GM21619 (cell line): Measurements from ENCODE around the gene TSPAN6.

ENCODE experiments used
- ATAC-seq: cut with Tn5 transposase; IDR thresholded peaks from one replicate; pipeline ENCODE4 v1.9.1; 2021; ENCODE audit not compliant: unreplicated experiment

The TSPAN6 gene

GRCh38 chrX:100648458-100649417 is 12.1 kb upstream of the TSPAN6 start:
- ATAC-seq: no peak

GRCh38 chrX:100647739-100648138 is 11.1 kb upstream of the TSPAN6 start:
- no peak for ATAC-seq

GRCh38 chrX:100647095-100647494 is 10.5 kb upstream of the TSPAN6 start:
- ATAC-seq: no peak

GRCh38 chrX:100645106-100645505 is 8.5 kb upstream of the TSPAN6 start:
- ATAC-seq: no peak

- peak; percentile 57 for ATAC-seq
These were observed 7.6 kb upstream of the TSPAN6 start, which contains the start of gene SRPX2 for GRCh38 chrX:100643956-100644860. Gene SRPX2 (plus strand): TSS chrX:100644199. CDS start chrX:100646323, 2,124 bp downstream.

GRCh38 chrX:100643212-100643611 is 6.6 kb upstream of the TSPAN6 start:
- no peak for ATAC-seq

- ATAC-seq: no peak
These were observed 5.7 kb upstream of the TSPAN6 start for GRCh38 chrX:100642290-100642689.

GRCh38 chrX:100635989-100636320 is 651 bp downstream of the TSPAN6 start:
- no peak for ATAC-seq

- no peak for ATAC-seq
These were observed 1.6 kb downstream of the TSPAN6 start for GRCh38 chrX:100635040-100635439.

GRCh38 chrX:100625985-100626491 is 10.6 kb downstream of the TSPAN6 start:
- ATAC-seq: peak; percentile 98

GRCh38 chrX:100623001-100623400 is 13.6 kb downstream of the TSPAN6 start:
- no peak for ATAC-seq

- ATAC-seq: peak; percentile 100
These were observed 21.6 kb downstream of the TSPAN6 start for GRCh38 chrX:100615005-100615404.

- ATAC-seq: no peak
These were observed 24.7 kb downstream of the TSPAN6 start for GRCh38 chrX:100611951-100612350.

GRCh38 chrX:100609591-100609990 is 27.0 kb downstream of the TSPAN6 start:
- ATAC-seq: no peak

GRCh38 chrX:100606753-100607152 is 29.9 kb downstream of the TSPAN6 start:
- no peak for ATAC-seq

GRCh38 chrX:100600758-100601157 is 35.8 kb downstream of the TSPAN6 start:
- ATAC-seq: peak; percentile 65

- ATAC-seq: no peak
These were observed 36.3 kb downstream of the TSPAN6 start for GRCh38 chrX:100600340-100600739.

GRCh38 chrX:100599456-100599855 is 37.1 kb downstream of the TSPAN6 start:
- ATAC-seq: no peak

GRCh38 chrX:100596601-100597000 is 40.0 kb downstream of the TSPAN6 start:
- ATAC-seq: no peak

- ATAC-seq: no peak
These were observed 43.0 kb downstream of the TSPAN6 start for GRCh38 chrX:100593581-100593980.

GRCh38 chrX:100593126-100593525 is 43.5 kb downstream of the TSPAN6 start:
- ATAC-seq: no peak
